ENCODE data around the gene IL16.

DNA sequence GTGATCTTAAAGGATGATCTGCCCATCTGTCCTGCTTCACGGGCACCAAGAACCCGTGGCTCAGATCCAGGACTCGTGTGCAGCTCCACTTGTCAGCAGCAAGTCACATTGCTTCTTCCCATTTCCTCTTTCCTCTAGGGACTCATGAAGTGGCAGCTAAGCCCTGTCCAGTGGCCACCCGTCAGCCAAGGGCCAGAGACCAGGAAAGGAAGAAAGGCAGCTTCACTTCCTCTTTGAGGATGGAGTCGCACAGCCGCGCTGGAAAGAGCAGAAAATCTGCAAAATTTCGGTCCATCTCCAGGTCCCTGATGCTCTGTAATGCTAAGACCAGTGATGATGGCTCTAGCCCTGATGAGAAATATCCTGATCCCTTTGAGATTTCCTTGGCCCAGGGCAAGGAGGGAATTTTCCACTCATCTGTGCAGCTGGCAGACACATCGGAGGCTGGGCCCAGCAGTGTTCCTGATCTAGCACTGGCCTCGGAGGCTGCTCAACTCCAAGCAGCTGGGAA lies 28.5 kb downstream of the IL16 start:
- TF ChIP-seq CTCF (IDR thresholded peaks at IDR 0.05): no peak
- TF ChIP-seq POLR2A (IDR thresholded peaks at IDR 0.05; ENCODE audit: low read length): no peak
- no peak for TF ChIP-seq EP300 (IDR thresholded peaks at IDR 0.05)
- no peak for TF ChIP-seq MAX (IDR thresholded peaks at IDR 0.05)
- no peak for TF ChIP-seq MYC (IDR thresholded peaks at IDR 0.05; ENCODE audit: borderline replicate concordance, low read length)
- TF ChIP-seq, protein P1, sequence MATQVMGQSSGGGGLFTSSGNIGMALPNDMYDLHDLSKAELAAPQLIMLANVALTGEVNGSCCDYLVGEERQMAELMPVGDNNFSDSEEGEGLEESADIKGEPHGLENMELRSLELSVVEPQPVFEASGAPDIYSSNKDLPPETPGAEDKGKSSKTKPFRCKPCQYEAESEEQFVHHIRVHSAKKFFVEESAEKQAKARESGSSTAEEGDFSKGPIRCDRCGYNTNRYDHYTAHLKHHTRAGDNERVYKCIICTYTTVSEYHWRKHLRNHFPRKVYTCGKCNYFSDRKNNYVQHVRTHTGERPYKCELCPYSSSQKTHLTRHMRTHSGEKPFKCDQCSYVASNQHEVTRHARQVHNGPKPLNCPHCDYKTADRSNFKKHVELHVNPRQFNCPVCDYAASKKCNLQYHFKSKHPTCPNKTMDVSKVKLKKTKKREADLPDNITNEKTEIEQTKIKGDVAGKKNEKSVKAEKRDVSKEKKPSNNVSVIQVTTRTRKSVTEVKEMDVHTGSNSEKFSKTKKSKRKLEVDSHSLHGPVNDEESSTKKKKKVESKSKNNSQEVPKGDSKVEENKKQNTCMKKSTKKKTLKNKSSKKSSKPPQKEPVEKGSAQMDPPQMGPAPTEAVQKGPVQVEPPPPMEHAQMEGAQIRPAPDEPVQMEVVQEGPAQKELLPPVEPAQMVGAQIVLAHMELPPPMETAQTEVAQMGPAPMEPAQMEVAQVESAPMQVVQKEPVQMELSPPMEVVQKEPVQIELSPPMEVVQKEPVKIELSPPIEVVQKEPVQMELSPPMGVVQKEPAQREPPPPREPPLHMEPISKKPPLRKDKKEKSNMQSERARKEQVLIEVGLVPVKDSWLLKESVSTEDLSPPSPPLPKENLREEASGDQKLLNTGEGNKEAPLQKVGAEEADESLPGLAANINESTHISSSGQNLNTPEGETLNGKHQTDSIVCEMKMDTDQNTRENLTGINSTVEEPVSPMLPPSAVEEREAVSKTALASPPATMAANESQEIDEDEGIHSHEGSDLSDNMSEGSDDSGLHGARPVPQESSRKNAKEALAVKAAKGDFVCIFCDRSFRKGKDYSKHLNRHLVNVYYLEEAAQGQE (IDR thresholded peaks at IDR 0.05): no peak
- no peak for TF ChIP-seq BHLHE40 (IDR thresholded peaks at IDR 0.05; ENCODE audit: low read depth, low read length)
- no peak for TF ChIP-seq MAZ (IDR thresholded peaks at IDR 0.05; ENCODE audit: borderline replicate concordance, low read depth, low read length)
- TF ChIP-seq, protein P2, sequence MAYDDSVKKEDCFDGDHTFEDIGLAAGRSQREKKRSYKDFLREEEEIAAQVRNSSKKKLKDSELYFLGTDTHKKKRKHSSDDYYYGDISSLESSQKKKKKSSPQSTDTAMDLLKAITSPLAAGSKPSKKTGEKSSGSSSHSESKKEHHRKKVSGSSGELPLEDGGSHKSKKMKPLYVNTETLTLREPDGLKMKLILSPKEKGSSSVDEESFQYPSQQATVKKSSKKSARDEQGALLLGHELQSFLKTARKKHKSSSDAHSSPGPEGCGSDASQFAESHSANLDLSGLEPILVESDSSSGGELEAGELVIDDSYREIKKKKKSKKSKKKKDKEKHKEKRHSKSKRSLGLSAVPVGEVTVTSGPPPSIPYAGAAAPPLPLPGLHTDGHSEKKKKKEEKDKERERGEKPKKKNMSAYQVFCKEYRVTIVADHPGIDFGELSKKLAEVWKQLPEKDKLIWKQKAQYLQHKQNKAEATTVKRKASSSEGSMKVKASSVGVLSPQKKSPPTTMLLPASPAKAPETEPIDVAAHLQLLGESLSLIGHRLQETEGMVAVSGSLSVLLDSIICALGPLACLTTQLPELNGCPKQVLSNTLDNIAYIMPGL (CRISPR knock-in tag; IDR thresholded peaks at IDR 0.05; ENCODE audit: borderline replicate concordance): no peak
